ENCODE measurements around the gene SPP1.

SPP1 gene

GRCh38 chr4:87975466-87975865, at the start of gene SPP1:
TSS of gene SPP1 (plus strand) at chr4:87975714. CDS start at chr4:87976896, 1,182 bp downstream.
- peak; percentile 12 for DNase-seq (ENCODE audit: low read depth)
- no peak for TF ChIP-seq CTCF (conservative IDR thresholded peaks at IDR 0.05; ENCODE audit: control insufficient read depth, insufficient read depth, low read depth, low read length)
- H3K4me3 ChIP-seq (ENCODE audit: control insufficient read depth, low read depth, low read length), result no peak within 1 kb of the TSS

- no peak for TF ChIP-seq CTCF (conservative IDR thresholded peaks at IDR 0.05; ENCODE audit: control insufficient read depth, insufficient read depth, low read depth, low read length)
- H3K4me3 ChIP-seq (ENCODE audit: control insufficient read depth, low read depth, low read length), result no peak overlapping the region
- DNase-seq (ENCODE audit: low read depth), result no peak
Measured at GRCh38 chr4:87926554-87927098, 48.9 kb upstream of the SPP1 start.

- TF ChIP-seq CTCF (conservative IDR thresholded peaks at IDR 0.05; ENCODE audit: control insufficient read depth, insufficient read depth, low read depth, low read length), result no peak
- no peak for DNase-seq (ENCODE audit: low read depth)
- H3K4me3 ChIP-seq (ENCODE audit: control insufficient read depth, low read depth, low read length), result no peak overlapping the region
Measured at GRCh38 chr4:87930629-87931028, 44.9 kb upstream of the SPP1 start.

GRCh38 chr4:87931932-87932331, 43.6 kb upstream of the SPP1 start:
- DNase-seq (ENCODE audit: low read depth), result no peak
- TF ChIP-seq CTCF (conservative IDR thresholded peaks at IDR 0.05; ENCODE audit: control insufficient read depth, insufficient read depth, low read depth, low read length), result no peak
- no peak overlapping the region for H3K4me3 ChIP-seq (ENCODE audit: control insufficient read depth, low read depth, low read length)

GRCh38 chr4:87932718-87933141, 42.8 kb upstream of the SPP1 start:
- no peak for DNase-seq (ENCODE audit: low read depth)
- no peak for TF ChIP-seq CTCF (conservative IDR thresholded peaks at IDR 0.05; ENCODE audit: control insufficient read depth, insufficient read depth, low read depth, low read length)
- H3K4me3 ChIP-seq (ENCODE audit: control insufficient read depth, low read depth, low read length), result no peak overlapping the region

GRCh38 chr4:87933337-87933736, 42.2 kb upstream of the SPP1 start:
- no peak overlapping the region for H3K4me3 ChIP-seq (ENCODE audit: control insufficient read depth, low read depth, low read length)
- no peak for DNase-seq (ENCODE audit: low read depth)
- no peak for TF ChIP-seq CTCF (conservative IDR thresholded peaks at IDR 0.05; ENCODE audit: control insufficient read depth, insufficient read depth, low read depth, low read length)
